B cell (primary cell): Measurements from ENCODE around the gene ACBD4. TPM values are rescaled to one million over a fixed set of nuclear protein-coding genes. Genes with fewer than 3 reads are reported as not detected.

Experiments used
- ATAC-seq: fragments of 200-7000 bp; cut with Tn5 transposase; one replicate; pipeline ENCODE4 v1.10.0; 2021; ENCODE audit warnings: low read depth, mild to moderate bottlenecking, moderate number of reproducible peaks, moderate library complexity
- CTCF ChIA-PET: fragments of 350-600 bp; sonication (Branson Sonifier 250); formaldehyde crosslinking; loops from one replicate; lab custom pipeline; 2021; ENCODE audit warnings: antibody characterized with exemption, inconsistent platforms; lab: Charles Lee
- POLR2A ChIA-PET: fragments of 350-600 bp; sonication (Branson Sonifier 250); formaldehyde crosslinking; loops from one replicate; lab custom pipeline; 2021; ENCODE audit warnings: antibody characterized with exemption; lab: Charles Lee
- DNase-seq: peaks from one replicate; pipeline ENCODE4 v3.0.0; 2013
- H2AFZ ChIP-seq: 2 replicates; pipeline ENCODE4 v1.6.1; 2012; ENCODE audit warnings: mild to moderate bottlenecking, low read depth, low read length; ENCODE audit not compliant: insufficient read depth, poor library complexity, severe bottlenecking
- H3K27ac ChIP-seq, 2 donors: 1 replicate in 1 of 2; 2 replicates in 1 of 2; pipeline ENCODE4 v1.5.1; 2012 to 2013; ENCODE audit warnings: low read length in 2 of 2, mild to moderate bottlenecking in 2 of 2, moderate library complexity in 1 of 2
- H3K27me3 ChIP-seq, 4 experiments: fragments of 200-600 bp in 1 of 4; sonication (generic) in 1 of 4; replicated peaks in 1 of 4; 1 replicate in 2 of 4; 2 replicates in 2 of 4; pipeline versions ENCODE4 v1.6.1 to v1.7.0; 2013 to 2016; ENCODE audit warnings: low read length in 3 of 4, mild to moderate bottlenecking in 2 of 4, mixed read lengths in 1 of 4, moderate library complexity in 1 of 4; ENCODE audit not compliant: insufficient read depth in 4 of 4, control insufficient read depth in 3 of 4; ENCODE audit errors: control extremely low read depth in 1 of 4
- H3K36me3 ChIP-seq, 2 experiments: replicated peaks in 1 of 2; 1 replicate in 1 of 2; 2 replicates in 1 of 2; pipeline versions ENCODE4 v1.6.1 to v1.7.1; 2013; ENCODE audit warnings: low read length in 1 of 2; ENCODE audit not compliant: insufficient read depth in 2 of 2, control insufficient read depth in 1 of 2; ENCODE audit errors: control extremely low read depth in 1 of 2, extremely low read depth in 1 of 2
- H3K4me1 ChIP-seq, 2 donors: fragments of 200-600 bp in 1 of 2; sonication (generic) in 1 of 2; 1 replicate in 1 of 2; 2 replicates in 1 of 2; pipeline versions ENCODE4 v1.5.1 to v1.6.1; 2013 to 2017; ENCODE audit warnings: low read length in 2 of 2; ENCODE audit not compliant: control insufficient read depth in 2 of 2, insufficient read depth in 2 of 2
- H3K4me2 ChIP-seq: replicated peaks from 2 replicates; pipeline ENCODE3; 2012; ENCODE audit warnings: mild to moderate bottlenecking, low read depth, low read length; ENCODE audit not compliant: poor library complexity, severe bottlenecking
- H3K4me3 ChIP-seq, 5 experiments: fragments of 200-600 bp in 1 of 5; sonication (generic) in 1 of 5; 1 replicate in 3 of 5; 2 replicates in 2 of 5; pipeline versions ENCODE4 v1.5.1 to v1.7.0; 2011 to 2016; ENCODE audit warnings: low read length in 4 of 5, mild to moderate bottlenecking in 4 of 5, low read depth in 2 of 5, control low read depth in 1 of 5, moderate library complexity in 1 of 5; ENCODE audit not compliant: insufficient read depth in 1 of 5; ENCODE audit errors: control extremely low read depth in 1 of 5, extremely low read depth in 1 of 5
- H3K79me2 ChIP-seq: fragments of 200-600 bp; sonication (generic); one replicate; pipeline ENCODE4 v1.6.0; 2016; ENCODE audit warnings: low read length; ENCODE audit not compliant: control insufficient read depth, insufficient read depth
- H3K9ac ChIP-seq: fragments of 200-600 bp; sonication (generic); 2 replicates; pipeline ENCODE4 v1.6.1; 2017; ENCODE audit warnings: mild to moderate bottlenecking, low read length, moderate library complexity
- H3K9me3 ChIP-seq, 3 donors: one replicate each; pipeline versions ENCODE4 v1.6.1 to v1.7.1; 2013; ENCODE audit warnings: low read length in 2 of 3; ENCODE audit not compliant: control insufficient read depth in 2 of 3, insufficient read depth in 1 of 3; ENCODE audit errors: control extremely low read depth in 1 of 3
- H4K20me1 ChIP-seq: 2 replicates; pipeline ENCODE4 v1.6.0; 2012; ENCODE audit warnings: mild to moderate bottlenecking, low read length; ENCODE audit not compliant: insufficient read depth, control insufficient read depth, poor library complexity, severe bottlenecking
- H3K27ac Mint-ChIP-seq: one replicate; pipeline ENCODE4 v1.8.0; 2021; ENCODE audit warnings: mixed read lengths
- H3K27me3 Mint-ChIP-seq: one replicate; pipeline ENCODE4 v1.8.0; 2021; ENCODE audit warnings: mixed read lengths
- H3K4me1 Mint-ChIP-seq: one replicate; pipeline ENCODE4 v1.8.0; 2021; ENCODE audit warnings: mixed read lengths
- H3K4me3 Mint-ChIP-seq: one replicate; pipeline ENCODE4 v1.8.0; 2021; ENCODE audit warnings: mixed read lengths
- H3K9me3 Mint-ChIP-seq: one replicate; pipeline ENCODE4 v1.8.0; 2022; ENCODE audit warnings: mixed read lengths; ENCODE audit not compliant: insufficient read depth
- EZH2 ChIP-seq: IDR thresholded peaks from 2 replicates; pipeline ENCODE4 v1.6.1; 2012; ENCODE audit warnings: borderline replicate concordance, low read depth, mild to moderate bottlenecking, moderate library complexity, low read length; ENCODE audit not compliant: insufficient read depth, poor library complexity, severe bottlenecking
- WGBS: methylation state at CpG from one replicate; pipeline ENCODE4 v1.1.5; 2013; ENCODE audit warnings: missing lambda C conversion rate; ENCODE audit not compliant: insufficient coverage; 5-methylcytosine and 5-hydroxymethylcytosine counted together
- intact Hi-C: fragments of 100-400 bp; cut with micrococcal nuclease; formaldehyde crosslinking; loops from one replicate; pipeline ENCODE4 v1.10.0; 2022
- polyA plus RNA-seq: library from polyadenylated mRNA; depleted of rRNA; stranded (reverse); fragments of >200 nt; gene quantifications from 2 replicates; pipeline ENCODE4 v1.2.3, GENCODE V29; 2012
- total RNA-seq, 2 donors: library from RNA; stranded (reverse); fragments of 120-200 nt in 1 of 2; gene quantifications; 1 replicate in 1 of 2; 2 replicates in 1 of 2; pipeline versions ENCODE4 v1.2.3 to v1.2.4, GENCODE V29; 2013 to 2022
- TF ChIP-seq, protein P1 (sequence below): fragments of 200-600 bp; IDR thresholded peaks from one replicate; pipeline ENCODE4 v1.8.0; 2022; ENCODE audit warnings: antibody characterized with exemption, mild to moderate bottlenecking

ACBD4 gene
- total and polyA plus RNA-seq, 2 donors (not counting 1 experiment from before 2014, with no cell fraction given): 36.8 to 39.4 TPM

- Histone ChIP-seq H3K36me3 (no peaks in the 10 kb centered on the region), H3K4me3 (no peak overlapping the region), H3K27ac (no peak overlapping the region), H3K4me1 (peaks cover 0 to 3% of the 10 kb centered on the region in 2 donors), H3K79me2 (no peaks in the 10 kb centered on the region), H3K9ac (no peak overlapping the region), H3K9me3 (no peaks in the 10 kb centered on the region), H4K20me1 (no peaks in the 10 kb centered on the region), H3K27me3 (peaks cover 0 to 7% (median 0%) of the 10 kb centered on the region in 4 experiments), H2AFZ (no peak overlapping the region), H3K4me2 (no peak overlapping the region)
- POLR2A ChIA-PET: no interaction called here
- Mint-ChIP-seq H3K9me3 (no peaks in the 10 kb centered on the region), H3K4me1 (no peaks in the 10 kb centered on the region), H3K27me3 (peaks cover 5% of the 10 kb centered on the region), H3K27ac (no peak overlapping the region), H3K4me3 (no peak overlapping the region)
- TF ChIP-seq EZH2: no peak
- 100% methylated on average over 4 of the region's 4 CpGs for WGBS
- no peak for DNase-seq
- CTCF ChIA-PET: interaction anchor here (2.6 kb wide), 1 partner anchor 18 kb away, joined by 7 read pairs; no protein-coding TSS in a partner anchor
- no peak for ATAC-seq
- intact Hi-C loops: no loop called here
Measured at GRCh38 chr17:45117334-45117733, 18.2 kb upstream of the ACBD4 start.

- no peaks in the 10 kb centered on the region for H4K20me1 ChIP-seq
- H3K4me1 Mint-ChIP-seq: no peaks in the 10 kb centered on the region
- peaks cover 5% of the 10 kb centered on the region for H3K27me3 Mint-ChIP-seq
- no peaks in the 10 kb centered on the region for H3K4me1 ChIP-seq
- H3K27ac Mint-ChIP-seq: no peak overlapping the region
- H2AFZ ChIP-seq: no peak overlapping the region
- CTCF ChIA-PET: interaction anchor here (0.8 to 2.6 kb wide), 3 partner anchors 15 to 19 kb away, joined by 5 to 7 read pairs (median 5); partner anchors contain the start of gene ACBD4
- no peak overlapping the region for H3K4me2 ChIP-seq
- H3K27me3 ChIP-seq: peaks cover 0 to 7% (median 0%) of the 10 kb centered on the region in 4 experiments
- no peaks in the 10 kb centered on the region for H3K79me2 ChIP-seq
- ATAC-seq: no peak
- 93% methylated on average over 16 of the region's 20 CpGs for WGBS
- TF ChIP-seq, protein P1, sequence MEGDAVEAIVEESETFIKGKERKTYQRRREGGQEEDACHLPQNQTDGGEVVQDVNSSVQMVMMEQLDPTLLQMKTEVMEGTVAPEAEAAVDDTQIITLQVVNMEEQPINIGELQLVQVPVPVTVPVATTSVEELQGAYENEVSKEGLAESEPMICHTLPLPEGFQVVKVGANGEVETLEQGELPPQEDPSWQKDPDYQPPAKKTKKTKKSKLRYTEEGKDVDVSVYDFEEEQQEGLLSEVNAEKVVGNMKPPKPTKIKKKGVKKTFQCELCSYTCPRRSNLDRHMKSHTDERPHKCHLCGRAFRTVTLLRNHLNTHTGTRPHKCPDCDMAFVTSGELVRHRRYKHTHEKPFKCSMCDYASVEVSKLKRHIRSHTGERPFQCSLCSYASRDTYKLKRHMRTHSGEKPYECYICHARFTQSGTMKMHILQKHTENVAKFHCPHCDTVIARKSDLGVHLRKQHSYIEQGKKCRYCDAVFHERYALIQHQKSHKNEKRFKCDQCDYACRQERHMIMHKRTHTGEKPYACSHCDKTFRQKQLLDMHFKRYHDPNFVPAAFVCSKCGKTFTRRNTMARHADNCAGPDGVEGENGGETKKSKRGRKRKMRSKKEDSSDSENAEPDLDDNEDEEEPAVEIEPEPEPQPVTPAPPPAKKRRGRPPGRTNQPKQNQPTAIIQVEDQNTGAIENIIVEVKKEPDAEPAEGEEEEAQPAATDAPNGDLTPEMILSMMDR: no peak
- no peak for TF ChIP-seq EZH2
- no peak for DNase-seq
- no peak overlapping the region for H3K9ac ChIP-seq
- H3K9me3 ChIP-seq: no peaks in the 10 kb centered on the region
- intact Hi-C loops: no loop called here
- H3K36me3 ChIP-seq: no peaks in the 10 kb centered on the region
- POLR2A ChIA-PET: no interaction called here
- no peak overlapping the region for H3K4me3 Mint-ChIP-seq
- H3K9me3 Mint-ChIP-seq: no peaks in the 10 kb centered on the region
- H3K27ac ChIP-seq: no peak overlapping the region
- no peak overlapping the region for H3K4me3 ChIP-seq
Measured at GRCh38 chr17:45117848-45118646, 17.4 kb upstream of the ACBD4 start.
